DMS79 treated with DMSO at 0.1 percent for 48 hours (cell line): ENCODE measurements around the gene GPATCH8.

Experiments
- DNase-seq: peaks from one replicate; lab custom pipeline; 2025; lab: John Stamatoyannopoulos, UW

The GPATCH8 gene

DNA sequence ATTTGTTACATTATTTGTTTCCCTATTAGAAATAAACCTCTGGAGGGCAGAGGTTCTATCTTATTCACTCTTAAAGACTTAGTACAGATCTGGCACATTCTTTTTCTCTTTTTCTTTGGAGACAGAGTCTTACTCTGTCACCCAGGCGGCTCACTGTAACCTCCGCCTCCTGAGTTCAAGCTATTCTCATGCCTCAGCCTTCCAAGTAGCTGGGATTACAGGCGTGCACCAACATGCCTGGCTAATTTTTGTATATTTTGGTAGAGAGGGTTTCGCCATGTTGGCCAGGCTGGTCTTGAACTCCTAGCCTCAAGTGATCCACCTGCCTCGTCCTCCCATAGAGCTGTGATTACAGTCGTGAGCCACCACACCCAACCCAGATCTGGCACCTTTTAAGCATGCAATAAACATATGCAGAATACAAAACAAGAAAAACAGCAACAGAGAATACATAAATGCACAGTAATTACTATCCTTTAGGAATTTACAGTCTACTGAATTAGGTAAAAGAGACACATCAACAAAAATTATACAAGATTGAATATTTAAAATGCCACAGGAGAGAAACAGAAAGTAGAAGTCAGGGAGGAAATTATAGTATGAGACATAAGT, 52.1 kb downstream of the GPATCH8 start:
- no peak for DNase-seq

DNA sequence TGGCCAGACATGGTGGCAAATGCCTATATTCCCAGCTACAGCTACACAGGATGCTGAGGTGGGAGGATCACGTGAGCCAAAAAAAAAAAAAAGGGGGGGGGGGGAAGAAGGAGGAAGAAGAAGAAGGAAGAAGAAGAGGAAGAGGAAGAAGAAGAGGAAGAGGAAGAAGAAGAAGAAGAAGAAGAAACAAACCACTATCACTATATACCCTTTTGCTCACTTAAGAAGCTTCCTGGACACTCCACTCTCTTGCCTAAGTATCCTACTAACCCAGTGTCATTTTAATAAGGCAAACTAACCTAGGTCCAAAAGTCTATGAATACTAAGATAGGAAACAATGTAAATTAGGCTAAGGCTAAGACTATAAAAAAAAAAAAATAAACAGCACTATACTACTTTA, 54.8 kb downstream of the GPATCH8 start:
- no peak for DNase-seq

DNA sequence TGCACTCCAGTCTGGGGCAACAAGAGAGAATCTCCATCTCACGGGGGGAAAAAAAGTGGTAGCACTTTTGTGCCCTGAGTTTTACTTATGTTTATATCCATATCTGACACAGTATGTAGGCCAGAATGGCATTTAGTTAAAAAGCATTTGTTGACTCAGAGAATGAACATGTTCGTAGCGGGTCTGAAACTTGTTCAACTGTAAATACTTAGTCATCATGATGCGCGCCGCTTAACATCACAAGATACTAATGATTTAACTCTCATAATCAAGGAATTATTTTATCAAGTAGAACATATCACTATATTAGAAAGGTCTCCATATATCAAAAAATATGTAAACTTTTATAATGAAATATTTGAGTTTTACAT, 58.5 kb downstream of the GPATCH8 start:
- no peak for DNase-seq

DNA sequence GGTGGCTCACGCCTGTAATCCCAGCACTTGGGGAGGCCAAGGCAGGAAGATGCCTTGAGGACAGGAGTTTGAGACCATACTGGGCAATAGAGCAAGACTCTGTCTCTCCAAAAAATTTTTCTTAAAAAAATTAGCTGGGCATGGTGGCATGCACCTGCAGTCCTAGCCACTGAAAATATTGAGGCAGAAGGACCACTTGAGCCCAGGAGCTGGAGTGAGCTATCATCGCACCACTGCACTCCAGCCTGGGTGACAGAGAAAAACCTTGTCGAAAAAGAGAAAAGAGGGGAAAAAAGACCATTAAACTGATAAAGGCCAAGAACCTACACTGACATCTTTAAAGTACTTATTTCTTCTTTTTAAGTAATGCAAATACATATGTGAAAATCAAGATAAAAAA, 60.4 kb downstream of the GPATCH8 start:
- no peak for DNase-seq

DNA sequence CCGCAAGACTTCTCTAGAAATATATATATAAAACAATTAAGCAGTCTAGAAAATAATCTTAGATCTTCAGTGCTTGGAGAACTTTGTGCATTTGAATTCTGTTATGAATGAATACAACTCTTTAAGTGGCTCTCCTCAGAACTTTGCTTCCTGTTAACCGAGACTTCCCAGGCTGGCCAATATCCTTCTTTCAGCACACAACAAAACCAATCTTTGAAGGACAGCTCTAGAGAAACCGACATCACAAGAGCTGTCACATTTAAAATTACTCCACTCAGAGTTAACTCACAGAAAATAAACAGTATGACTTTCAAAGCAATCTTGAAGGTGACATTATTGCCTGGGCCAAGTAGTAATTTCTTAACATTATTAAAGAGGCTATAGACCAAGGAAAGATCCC, 64.0 kb downstream of the GPATCH8 start:
- DNase-seq, result no peak

DNA sequence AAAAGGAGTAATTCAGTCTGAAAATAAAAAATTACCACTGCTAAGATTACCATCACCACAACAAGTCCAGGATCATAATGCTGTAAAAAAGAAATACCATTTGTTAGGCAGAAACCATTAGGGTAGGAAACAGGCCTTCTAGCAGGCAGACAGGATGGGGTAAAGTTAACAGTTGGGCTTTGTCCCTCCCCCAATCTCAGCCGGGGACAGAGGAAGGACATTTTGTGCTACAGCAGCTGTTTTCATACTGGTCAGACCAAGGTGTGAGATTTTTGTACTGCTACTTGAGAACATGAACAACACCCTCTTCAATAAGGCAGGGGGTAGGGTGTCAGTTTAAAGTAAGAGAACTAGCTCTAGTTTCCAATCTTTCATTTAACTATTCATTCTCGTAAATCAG, 64.6 kb downstream of the GPATCH8 start:
- DNase-seq, result no peak

DNA sequence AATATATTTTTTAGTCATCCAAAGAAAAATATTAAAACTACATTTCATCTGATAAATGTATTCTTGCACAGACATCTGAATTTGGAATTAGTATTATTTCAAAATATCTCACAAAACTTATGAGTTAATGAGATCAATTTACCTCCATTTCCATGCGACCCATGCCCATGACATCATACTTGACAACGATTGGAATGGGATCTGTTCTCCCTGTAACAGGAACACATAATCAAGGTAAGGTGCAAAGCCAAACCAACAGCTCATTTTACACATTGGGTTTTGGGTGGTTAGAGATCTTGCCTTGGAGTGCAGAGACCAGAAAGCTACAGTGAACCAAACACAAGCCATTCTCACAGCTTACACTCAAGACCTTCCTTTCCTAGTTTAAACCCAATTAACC, 66.9 kb downstream of the GPATCH8 start:
- no peak for DNase-seq

DNA sequence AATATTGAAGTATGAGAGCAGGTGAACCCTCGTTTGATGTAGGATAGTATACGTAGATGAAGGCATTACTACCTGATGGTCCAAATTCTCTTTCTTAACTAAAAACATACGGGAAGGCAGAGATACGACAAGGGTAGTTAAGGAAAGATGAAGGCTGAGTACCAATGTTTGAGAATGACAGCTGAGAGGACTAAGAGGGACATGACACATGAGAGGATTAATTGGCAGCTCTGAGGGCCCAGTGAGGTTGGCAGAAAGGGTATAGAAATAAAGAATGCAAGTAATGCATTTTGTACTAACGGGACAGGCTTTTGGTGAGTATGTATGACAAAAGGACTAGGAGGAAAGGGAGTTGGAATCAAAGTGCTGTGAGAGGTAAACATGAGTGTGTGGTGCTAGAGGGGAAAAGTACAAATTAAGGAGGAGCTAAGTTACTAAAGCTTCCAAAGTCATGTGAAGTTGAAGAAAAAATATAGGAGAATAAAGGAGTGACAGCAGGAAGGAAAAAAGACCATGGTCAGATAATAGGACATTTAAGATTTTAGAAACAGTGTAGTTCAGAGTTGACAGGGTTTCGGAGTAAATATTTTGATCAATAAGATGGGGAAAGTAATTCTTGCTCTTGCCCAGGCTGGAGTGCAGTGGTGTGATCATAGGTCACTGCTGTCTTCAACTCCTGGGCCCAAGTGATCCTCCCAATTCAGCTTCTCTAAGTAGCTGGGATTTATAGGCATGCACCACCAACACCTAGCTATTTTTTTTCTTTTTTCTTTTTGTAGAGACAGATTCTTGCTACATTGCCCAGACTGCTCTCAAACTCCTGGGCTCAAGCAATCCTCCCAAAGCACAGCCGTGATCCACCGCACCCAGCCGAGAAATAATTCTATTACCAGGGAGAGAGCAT, 70.7 kb downstream of the GPATCH8 start:
- DNase-seq, result no peak

DNA sequence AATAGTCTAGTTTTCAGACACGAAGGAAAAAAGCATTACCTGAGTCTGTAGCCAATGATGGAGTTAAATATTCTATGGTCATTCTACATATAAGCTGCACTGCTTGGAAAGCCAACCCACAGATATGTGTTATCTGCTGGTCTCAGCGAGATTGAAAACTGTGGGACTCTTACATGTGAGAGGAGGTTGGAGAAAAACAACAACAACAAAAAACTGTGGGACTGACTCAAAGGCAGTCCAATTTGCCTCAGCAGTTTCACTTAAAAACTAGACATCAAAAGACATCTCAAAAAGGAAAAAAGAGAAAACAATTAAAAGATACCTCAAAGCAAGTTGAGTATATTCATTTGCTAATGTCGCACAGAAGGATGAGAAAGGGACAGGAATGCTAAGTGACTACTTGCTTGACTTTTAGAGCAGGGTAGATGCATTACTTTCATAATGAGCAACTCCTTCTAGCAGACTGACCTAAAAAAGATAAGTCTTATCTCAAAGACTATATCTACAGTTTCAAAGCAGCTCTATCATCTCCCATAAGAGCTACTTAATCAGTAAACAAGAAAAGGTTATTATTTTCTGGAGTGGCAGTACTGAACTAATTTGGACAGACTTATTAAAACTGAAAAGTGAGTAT, 78.3 kb downstream of the GPATCH8 start:
- DNase-seq, result no peak

DNA sequence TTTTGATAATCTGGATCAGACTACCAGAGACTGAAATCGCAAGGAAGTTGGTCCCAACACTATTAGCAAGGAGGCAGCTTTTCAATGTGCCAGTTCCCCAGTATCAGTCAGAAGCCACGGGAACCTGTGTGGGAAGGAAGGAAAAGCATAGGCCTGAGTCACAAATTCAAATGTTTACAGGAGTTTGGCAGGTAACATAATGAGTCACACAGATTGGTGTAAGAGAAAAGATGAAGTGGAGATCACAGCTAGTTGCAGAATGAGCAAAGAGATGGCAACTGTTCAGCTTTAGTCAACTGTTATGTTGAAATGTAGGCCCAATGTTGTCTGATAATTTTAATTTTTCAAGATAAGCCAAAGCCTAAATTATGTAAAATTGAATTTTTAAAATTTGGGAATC, 85.7 kb downstream of the GPATCH8 start:
- no peak for DNase-seq

DNA sequence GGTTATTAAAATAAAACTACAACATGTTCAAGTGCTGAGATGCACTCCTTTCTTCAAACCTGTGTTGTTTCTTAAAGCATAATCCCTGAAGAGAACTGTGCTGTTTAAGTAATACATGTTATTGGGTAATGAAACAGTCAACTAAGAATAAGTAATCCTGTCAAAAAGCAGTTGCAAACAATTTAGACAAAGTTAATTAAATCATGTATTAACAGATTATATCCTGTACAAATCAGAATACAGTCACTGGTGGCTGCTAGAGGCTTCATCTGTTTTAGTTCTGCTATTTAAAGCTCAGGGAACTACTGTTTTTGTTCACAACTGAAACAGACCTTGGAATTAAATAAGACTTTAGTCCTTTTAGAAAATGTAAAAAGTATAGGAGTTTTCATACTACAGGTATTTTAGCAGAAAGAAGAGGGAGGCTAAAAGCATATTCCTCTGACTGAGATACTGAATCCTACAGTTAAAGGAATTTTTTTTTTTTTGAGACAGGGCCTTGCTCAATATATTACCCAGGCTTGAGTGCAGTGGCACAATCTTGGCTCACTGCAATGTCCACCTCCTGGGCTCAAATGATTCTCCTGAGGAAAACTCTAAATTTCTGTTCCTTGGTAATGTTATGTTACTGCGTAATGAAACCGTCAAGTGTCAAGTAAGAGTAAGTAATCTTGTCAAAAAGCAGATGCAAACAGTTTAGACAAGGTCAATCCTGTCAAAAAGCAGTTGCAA, 86.5 kb downstream of the GPATCH8 start:
- no peak for DNase-seq

DNA sequence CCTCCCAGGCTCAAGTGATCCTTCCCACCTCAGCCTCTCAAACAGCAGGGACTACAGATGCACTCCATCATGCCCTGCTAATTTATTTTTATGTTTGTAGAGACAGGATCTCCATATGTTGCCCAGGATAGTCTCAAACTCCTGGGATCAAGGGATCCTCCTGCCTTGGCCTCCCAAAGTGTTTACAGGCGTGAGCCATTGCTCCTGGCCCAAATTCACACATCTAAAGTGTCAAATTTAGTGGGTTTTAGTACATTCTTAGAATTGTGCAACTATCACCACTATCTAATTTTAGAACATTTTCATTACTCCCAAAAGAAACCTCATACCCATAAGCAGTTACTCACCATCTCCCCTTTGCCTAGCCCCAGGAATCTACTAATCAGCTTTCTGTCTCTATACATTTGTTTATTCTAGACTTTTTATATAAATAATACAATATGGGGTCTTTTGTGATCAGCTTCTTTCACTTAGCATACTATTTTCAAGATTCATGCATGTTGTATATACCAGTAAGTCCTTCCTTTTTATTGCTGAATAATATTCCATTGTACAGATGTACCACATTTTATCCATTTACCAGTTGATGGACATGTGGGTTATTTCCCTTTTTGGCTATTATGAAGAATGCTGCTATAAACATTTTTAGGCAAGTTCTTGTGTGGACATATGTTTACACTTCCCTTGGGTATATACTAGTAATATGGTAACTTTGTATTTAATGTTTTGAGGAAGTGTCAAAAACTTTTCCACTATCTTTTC, 88.6 kb downstream of the GPATCH8 start:
- no peak for DNase-seq

DNA sequence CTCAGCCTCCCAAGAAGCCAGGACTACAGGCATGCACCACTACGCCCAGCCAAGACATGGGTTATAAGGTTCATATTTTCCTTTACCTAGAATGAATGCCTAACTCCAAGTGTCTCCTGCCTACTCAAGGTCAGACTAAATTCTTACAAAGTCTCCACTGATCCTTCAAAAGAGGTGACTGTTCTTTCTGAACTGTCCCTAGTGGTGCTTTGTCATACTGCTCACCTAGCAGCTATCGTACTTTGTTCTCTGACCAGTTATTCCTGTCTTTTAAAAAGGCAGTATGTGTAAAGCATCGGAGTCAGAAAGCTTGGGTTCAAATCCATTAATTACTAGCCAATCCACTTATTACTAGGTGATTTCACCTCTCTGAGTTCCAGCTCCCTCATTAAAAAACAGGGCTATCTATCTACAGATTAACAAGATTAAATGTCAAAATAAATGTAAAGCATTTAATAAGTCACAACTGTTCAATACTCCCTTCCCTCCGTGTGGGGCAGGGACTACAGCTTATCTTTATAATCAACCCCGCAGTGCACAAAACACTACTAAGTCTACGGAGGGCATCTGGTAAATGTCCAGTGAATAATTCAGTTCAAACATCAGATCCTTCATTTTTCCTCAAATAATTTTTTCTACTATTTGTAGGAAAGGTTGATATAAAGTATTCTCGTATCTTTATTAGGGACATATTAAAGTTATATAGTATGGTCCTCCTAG, 93.7 kb downstream of the GPATCH8 start:
- DNase-seq, result no peak

DNA sequence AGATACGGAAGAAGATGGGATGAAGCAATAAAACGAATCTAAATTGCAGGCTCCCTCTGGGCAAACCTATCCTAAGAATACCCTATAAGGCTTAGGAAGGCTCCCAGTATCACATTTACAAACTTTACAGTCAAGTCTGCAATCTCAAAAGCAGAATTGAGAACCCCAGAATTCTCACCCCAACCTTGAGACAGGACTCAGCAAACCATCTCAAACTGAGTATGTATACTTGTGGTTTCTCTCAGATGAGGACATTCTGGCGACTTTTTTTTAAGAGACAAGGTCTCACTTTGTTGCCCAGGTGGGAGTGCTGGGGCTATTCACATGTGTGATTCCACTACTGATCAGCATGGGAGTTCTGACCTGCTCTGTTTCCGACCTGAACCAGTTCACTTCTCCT, 94.4 kb downstream of the GPATCH8 start:
- DNase-seq, result no peak

DNA sequence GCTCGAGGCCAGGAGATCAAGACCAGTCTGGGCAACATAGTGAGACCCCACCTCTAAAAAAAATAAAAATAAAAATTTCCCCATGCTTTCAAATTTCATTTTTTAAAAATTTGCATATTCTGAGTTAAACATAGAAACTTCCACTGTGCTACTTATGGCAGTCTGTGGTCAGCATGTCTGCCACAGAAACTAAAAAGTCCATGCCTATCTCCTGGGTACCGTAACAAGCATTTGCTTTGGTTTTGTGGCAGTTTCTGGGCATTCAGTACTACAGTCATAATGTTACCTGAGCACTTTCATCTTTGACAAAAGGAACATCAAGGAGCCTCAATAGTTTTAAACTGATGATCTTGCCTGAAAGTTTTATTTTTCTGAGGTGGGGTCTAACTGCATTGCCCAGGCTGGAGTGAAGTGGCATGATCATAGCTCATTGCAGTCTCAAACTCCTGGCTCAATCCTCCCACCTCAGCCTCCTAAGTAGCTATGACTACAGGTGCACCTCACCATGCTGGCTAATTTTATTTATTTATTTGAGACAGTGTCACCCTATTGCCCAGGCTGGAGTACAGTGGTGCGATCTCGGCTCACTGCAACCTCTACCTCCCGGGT, 100.5 kb downstream of the GPATCH8 start:
- no peak for DNase-seq

DNA sequence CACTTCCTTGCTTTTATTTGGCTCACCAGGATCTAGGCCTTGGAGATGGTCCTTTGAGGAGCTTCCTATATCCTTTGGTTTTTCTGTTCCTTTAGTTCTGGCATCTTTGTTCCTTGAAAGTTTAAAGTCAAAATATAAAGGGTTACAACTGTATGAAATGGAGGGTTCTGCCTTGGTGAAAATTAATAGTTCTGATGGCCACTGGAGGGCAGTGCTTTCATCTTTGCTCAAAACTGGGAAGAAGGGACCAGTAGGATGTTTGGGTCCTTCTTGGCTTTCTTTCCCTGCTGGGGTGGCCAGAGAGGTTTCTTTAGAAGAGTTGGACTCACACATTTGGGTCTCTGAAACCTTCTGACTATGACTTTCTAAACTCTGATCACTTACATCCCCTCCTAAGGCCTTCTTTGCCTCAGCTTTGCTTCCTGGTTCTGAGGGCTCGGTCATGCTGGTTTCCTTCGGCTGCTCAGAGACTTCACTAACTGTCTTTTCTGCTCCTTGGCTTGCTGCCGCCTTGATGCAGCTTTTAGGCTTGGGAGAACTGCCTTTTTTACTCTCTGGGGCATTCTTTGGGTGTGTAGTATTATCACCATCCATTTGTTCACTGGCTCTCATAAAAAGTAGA, 102.9 kb downstream of the GPATCH8 start:
- DNase-seq, result no peak

DNA sequence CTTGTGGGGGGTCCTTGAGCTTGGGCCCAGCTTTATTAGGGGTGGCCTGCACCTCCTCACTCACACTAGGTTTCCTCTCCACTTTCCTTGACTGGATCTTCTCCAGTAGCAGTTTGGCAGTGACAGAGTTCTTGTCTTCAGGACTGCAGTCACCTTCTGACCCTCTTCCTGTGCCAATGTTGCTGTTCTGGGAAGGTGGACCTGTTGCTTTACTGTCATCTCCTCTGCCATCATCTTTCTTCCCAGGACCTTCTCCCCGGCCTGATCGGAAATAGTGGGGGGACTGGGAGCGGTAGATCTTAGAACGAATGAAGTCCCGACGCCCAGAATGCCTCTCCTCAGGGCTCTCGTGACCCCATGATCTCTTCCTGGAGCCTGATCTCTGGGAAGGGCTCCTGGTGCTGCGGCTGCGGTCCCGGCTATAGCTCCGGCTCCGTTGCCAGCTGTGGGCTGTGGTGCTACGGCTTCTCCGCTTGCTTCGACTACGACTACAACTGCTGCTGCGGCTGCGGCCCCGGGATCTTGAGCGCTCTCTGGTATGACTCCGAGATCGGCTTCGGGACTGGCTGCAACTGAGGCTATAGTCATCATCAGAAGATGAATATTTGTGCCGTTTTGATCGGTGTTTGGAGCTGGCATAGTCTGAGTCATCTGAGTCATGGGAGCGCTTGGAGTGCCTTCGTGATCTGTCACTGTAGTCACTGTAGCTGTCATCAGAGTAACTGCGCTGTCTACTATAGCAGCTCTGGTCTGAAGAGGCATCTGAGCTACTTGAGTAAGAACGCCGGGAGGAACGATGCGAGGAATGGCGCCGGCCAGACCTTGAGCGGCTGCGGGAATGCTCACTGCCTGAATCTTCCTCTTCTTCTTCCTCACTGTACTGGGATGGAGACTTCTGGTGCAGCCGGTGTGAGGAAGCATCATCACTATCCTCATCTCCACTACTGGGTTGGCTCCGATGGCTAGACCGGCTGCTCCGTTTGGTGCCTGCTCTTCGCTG, 104.2 kb downstream of the GPATCH8 start:
- DNase-seq, result no peak

DNA sequence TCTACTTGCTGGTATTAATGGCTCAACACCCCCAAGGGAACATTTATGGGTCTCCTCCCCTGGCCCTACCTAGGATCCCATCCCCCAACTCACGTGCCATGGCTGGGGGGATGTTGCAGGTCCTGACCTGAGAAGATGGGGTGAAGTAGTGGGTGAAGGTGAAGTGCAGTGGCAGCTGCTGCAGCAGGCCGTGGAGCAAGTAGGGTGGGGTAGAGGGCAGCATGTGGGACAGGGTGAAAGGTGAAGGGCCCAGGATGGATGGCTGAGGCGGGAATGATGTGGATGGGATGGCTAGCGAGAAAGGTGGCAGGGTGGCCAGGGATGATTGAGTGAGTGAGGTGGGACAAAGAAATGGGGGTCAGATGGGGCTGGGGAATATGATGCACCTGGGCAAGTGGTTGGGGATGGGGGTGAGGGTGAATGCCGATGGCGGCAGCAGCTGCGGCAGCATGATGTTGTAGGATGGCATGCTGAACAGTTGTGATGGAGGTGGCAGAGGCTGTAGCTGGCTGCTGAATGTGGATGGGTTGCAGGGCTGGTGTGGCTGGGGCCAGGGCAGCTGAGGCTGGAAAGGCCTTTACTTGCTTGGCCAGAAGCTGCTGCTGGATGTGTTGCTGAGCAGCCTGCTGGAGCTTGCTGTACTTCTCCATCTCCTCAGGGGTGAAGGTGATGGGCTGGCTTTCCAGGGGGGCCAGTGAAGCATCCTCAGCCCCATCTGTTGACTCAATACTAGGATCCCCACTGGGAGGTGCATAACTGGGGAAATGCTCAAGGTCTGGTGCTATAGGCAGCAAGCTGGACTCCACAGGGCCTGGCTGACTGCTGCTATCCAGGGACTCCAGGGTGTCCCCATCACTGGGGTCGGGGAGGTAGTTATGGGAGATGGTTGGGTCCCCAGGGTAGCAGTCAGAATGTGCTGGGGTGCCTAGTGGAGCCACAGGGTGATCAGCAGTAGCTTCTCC, 105.4 kb downstream of the GPATCH8 start:
- DNase-seq, result no peak
